Erythroblast (primary cell): ENCODE results near the gene DOCK9.

Experiments
- GATA1 ChIP-seq: IDR thresholded peaks from 2 replicates; pipeline ENCODE4 v1.6.1; 2011; ENCODE audit warnings: low read depth, mild to moderate bottlenecking, control low read depth, low read length, moderate library complexity
- POLR2A ChIP-seq: IDR thresholded peaks from 2 replicates; pipeline ENCODE4 v1.6.1; 2011; ENCODE audit warnings: mild to moderate bottlenecking, low read length

DNA sequence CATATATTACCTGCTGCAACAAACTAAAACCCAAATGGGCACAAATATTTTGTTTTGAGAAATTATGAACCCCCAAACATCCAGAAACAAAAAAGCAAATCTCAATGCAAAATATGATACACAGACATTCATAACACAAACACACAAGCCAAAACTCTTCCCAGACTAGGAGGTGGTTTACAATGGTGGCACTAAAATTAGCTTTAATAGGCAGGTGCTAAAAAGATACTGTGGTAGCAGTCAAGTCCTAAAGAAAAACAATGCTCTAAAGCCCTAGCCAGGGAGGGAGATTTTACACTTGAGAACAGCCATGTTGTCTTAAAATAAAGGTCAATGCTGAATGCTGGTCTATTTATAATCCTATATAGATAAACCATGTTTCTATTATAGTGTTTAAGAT, 65.0 kb downstream of the DOCK9 start:
- TF ChIP-seq POLR2A (no peak), GATA1 (no peak)
